Stimulated activated CD4-positive, alpha-beta T cell treated with anti-CD3 and anti-CD28 coated beads, Interleukin-4, amount 100 ng/mL, for 1 hour (primary cell): ENCODE measurements around the gene AHI1.

ENCODE experiments used
- DNase-seq: peaks from one replicate; pipeline ENCODE4 v3.0.0-alpha.2; 2020

Gene AHI1

DNA sequence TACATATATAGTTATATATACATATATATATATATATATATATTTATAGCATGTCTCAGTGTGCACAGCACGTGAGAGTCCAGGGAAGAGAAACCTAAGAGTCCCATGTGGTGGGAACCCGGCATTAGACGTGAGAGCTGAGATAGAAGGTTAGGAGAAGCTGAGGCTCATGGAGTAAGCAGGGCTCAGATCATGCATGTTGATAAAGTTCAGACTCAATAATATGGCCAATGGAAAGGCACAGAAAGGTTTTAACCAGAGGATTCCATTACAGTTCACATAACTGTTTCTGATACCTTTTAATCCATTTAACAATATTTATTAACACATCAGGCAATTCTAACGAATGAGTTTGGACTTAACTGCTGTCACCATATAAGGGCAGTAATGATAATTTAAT, 173.0 kb downstream of the AHI1 start:
- DNase-seq, result no peak

DNA sequence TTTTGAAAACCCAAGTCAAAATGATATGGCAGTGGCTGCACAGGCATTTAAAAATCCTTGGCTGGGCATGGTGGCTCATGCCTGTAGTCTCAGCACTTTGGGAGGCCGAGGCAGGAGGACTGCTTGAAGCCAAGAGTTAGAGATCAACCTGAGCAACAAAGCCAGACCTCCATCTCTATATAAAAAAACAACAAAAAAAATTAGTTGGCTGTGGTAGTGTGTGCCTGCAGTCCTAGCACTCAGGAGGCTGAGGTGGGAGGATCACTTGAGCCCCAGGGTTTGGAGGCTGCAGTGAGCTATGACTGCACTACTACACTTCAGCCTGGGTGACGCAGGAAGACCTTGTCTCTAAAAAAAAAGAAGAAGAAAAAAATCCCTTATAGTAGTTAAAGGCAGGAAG, 173.6 kb downstream of the AHI1 start:
- no peak for DNase-seq

DNA sequence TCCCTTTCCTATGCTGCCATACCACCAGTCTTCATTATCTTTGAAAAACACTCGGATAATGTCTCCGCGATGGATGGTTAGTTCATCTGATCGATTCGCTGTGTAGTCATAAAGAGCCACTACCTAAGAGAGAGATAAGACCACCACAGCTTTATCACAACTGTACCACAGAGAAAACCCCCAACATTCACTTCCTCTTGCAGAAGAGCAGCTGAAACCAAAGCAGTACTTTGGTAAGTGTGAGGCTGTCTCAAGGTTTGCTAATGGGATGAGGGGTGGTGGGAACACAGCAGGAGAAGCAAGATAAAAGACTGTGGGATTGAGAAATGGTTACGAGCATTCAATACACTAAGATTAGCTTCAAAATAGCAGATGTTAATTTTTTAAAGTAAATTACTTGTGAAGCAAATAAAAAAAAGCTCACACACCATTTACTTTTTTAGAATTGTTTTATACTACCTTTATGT, 174.3 kb downstream of the AHI1 start:
- DNase-seq, result no peak

DNA sequence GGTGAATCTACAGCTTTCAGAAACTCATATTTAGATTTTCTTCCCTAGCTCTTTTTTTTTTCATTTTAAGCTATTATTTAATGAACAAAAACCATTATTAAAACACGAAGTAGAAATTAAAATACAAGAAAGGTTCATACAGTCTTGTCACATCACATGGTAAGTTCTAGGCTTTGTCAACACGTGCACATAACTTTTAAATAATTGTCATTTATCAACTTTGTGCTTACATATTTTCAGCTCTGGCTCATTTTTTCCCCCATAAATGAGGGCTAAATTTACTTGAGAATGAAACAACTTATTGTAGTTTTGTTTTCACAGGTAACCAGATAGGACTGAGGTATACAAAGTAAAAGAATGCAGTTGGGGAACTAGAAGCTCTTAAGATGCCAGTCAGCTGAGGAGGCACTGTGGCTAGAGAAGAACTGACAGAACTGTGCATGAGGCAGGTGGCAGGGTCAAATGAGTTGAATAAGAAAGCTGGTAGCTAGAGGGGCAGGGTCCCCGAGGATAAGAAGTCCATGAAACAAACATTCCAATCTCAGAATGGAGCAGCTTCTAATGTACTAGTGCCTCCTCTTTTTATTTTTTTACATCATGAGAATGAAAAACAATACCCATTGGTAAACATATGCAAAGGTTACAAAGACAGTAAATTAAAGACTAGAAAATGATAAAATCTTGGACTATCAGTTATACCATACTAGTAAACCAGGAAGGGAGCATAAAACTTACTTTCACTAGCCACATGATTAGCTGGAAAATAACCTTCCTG, 174.9 kb downstream of the AHI1 start:
- DNase-seq, result no peak

DNA sequence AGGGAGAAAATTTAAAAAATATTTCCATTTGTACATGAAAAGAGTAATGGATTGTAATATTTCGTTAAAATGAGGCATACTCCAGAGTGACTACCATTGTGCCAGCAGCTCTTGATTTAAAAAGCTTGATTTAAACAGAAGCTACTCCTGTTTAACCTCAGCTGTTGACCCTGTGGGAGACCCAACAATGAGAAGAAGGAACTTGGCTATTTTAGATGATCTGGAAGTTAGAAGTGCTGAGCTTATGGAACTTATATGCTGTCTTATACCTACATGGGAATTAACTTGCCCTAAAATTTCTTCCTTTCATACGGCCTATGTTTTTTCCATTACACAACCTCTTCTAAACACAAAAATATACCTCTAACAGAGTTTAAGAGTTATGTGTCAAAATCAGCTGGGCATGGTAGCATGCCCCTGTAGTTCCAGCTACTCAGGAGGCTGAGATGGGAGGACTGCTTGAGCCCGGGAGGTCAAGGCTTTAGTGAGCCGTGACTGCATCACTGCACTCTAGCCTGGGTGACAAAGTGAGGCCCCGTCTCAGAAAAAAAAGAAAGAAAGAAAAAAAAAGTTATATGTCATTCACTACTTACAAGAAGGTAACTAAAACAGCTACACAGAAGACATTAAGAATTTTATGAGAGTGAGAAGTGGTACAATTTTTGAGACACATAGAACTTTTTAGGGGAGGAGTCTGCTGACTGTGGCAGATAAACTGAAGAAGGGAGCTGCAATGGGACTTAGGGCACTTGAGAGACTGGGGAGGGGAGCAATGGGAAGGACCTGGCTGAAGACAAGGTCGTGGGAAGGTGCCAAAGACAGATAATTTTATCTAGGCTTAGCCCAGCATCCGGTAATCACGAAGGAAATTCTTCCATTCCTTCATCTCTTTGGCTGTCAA, 176.6 kb downstream of the AHI1 start:
- DNase-seq, result no peak

DNA sequence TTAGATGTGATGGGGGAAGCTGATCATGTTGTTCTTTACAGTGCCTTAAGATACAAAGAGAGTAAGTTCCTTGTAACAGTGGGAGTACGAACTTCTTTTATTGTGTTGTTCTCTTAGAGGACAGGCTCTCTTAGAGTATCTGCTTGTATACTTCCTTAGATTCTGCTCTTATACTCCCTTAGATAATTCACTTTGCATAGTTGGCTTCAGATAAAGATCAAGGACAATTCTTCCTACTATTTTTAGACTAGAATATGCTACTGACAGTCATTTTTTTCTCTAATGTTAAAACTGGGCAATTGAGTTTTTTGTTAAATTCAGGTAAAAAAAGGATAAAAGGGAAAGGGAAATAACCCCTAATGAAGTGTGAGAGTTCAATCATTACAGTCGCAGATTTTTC, 177.7 kb downstream of the AHI1 start:
- DNase-seq, result no peak

DNA sequence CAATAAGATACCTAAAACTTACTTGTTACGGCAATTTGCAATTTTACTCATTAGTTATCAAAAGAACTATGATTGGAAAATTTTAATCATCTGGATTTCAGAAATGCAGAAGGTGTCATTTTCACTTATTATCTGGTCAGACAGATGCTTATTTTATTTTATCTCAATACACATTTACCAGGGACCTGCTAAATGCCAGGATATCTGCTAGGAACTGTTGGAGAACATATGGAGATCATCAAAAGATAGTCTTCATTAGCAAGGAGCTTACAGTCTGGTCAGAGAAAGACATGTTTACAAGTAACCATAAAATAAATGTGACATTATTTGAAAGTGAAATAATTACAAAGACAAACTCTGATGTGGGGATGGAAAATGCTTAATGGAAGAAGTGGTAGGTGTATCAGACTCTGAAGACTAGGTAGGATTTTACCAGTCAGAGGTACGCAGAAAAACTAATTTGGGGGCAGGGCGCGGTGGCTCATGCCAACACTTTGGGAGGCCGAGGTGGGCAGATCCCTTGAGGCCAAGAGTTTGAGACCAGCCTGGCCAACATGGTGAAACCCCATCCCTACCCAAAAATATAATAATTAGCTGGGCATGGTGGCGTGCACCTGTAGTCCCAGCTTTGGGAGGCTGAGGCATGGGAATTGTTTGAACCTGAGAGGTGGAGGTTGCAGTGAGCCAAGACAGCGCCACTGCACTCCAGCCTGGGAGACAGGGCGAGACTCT, 178.6 kb downstream of the AHI1 start:
- DNase-seq, result no peak

DNA sequence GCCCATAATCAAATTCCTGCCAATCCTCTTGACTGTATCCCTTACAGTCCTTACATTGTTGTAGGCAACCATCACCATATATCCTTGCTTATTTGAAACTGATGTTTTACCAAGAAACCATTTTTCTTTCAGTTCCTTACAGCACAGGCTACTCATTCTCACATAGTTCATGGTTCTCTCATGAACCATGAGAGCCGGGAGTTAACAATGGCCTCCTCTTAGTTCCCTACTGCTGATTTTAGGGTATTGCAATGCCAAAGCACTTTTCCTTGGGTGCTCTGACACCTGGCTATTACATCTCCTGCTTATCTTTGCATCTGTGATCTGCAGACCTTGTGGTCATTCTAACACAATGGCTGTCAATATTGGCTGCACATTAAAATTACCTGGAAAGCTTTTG, 183.0 kb downstream of the AHI1 start:
- DNase-seq, result no peak

DNA sequence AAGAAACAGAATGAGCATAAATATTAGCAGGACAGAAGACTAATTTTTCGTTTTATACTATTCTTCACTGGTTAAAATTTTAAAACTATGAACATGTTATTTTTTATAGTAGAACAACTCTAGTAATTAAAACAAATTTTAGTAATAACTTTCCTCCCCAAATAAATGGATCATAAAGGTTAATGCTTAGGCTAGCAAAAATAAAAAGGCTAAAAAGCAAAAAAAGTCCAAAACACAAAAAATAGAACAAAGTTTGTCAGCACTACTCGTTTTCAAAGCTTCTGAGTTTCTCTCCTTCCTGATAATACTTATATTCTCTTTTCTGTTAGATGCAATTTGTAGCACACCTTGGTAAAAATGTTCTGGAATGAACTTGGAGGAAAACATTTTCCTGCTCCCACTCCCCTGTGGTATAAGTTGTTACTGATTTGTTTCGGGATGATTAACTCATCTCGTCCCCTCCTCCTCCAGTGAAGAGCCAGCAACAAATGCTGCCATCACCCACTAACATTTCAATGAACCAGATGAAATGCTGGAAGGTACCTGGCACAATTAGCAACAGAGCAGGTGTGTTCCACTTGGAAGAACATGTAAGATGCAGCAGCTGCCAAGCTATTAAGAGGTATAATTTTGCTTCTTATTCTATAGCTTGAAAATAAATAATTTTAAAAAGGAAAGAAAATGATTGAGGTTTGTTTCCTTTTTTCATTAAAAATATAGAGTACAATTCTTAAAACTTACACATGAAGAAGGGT, 185.9 kb downstream of the AHI1 start:
- DNase-seq, result no peak

DNA sequence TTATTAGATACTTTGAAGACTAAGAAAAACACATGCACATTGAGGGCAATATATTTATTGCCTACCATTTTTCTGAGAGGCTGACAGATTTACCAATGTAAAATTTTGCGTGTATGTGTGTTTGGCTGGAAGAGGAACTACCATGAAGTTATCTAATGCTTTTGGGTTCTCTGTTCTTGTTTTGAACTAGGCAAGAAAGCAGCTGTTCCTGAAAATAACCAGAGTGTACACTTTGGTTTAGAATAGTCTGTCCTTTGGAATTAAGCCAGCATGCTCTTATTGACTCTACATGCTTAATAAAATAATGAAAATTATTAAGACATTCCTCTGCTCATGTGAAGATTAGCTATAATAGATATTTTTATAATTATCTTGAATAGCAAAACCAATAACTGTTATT, 187.2 kb downstream of the AHI1 start:
- DNase-seq, result no peak

DNA sequence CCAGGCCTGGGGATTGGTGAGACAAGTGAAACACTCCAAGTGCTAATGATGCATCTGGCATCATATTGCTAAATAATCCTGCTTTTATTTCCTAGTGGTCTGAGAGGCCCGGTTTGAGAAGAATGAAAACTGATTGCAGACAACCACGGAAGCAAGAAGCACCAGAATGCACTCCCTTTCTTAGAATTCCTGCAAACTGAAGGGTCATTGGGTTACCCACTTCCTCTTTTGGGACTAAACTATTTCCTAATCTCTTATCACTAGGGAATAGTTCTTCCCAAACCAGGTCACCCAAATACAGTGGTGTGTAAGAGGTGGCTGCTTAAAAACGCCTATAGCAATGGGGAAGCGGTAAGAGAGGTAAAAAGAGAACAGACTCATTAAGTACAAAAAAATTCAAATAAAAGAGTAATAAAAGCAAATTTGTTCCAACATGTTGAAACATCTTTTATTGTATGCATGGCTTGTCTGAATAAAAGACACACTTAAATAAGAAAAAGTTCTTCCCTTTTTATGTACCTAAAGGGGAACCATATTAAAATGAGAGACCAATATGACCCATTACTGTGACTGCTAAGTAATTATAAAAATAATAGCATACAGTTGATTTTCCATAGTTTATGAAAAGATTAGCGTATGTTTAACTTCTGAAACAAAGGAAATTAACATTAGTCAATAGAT, 190.7 kb downstream of the AHI1 start:
- no peak for DNase-seq

DNA sequence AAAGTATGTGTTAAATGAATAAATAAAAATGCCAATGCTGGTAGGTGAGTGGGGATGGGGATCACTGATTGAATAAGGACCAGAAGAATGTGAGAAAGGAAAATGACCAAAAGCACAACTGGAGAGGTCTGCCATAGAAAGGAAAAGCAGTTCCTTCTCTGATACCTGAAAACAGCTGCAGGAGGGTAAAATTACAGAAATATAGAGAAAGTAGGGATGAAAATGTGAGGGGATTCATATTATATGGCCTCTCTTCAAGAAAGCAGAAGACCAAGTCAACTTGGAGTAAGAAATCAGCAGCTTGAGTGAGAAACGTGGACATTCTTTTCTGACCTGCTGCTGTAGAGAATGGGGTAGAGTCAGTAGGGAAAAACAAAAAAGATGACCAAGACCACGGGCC, 191.4 kb downstream of the AHI1 start:
- DNase-seq, result no peak

DNA sequence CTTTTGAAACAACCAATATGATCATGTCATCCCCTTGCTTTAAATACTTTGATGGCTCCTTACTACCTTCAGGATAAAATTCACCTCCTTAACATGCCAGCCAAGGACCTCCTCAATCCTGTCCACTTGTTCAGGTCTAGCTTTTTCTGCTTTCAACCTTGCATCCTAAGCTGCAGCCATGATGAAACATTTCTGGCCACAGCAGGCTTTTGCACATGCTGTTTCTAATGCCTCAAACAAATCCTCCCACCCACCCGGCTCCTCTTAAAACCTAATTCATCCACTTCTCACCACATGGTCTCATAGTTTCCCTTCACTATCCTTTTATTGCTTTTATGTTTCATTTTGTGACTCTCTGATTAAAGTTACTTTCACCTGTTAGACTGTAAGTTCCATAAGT, 191.9 kb downstream of the AHI1 start:
- no peak for DNase-seq

DNA sequence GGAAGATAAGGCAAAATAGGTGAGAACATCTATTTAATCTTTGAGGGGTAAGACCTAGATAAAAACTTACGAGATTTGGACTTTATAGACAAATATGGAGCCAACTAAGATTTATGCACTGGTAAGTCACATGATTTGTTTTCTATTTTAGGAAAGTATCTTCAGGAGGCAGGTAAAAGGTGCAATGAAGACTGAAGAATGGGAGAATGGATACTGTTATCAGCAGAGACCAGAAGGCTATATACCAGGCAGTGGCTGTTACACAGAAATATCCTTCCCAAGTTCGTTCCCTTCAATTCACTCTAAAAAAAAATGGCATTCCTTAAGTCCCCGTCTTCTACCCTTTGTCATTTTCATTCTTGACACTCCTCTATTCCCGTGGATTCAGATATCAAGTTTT, 192.7 kb downstream of the AHI1 start:
- no peak for DNase-seq

DNA sequence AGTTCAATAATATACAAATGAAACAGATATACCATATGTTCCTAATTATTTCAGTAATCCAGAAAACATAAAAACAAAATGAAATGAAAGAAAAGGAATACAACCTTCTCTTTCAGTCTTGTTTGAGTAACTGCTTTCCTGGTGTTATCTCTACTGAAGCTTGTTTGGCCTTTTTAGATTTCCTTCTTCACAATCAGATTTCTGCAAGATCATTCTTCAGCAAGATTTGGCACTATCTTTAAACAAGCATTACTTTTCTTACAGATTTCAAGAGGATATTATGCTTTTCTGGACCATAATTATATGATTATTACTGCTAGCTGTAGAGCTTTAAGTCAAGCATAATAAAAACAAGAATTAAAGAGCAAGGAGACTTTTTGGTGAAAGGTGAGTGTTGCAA, 196.2 kb downstream of the AHI1 start:
- no peak for DNase-seq

DNA sequence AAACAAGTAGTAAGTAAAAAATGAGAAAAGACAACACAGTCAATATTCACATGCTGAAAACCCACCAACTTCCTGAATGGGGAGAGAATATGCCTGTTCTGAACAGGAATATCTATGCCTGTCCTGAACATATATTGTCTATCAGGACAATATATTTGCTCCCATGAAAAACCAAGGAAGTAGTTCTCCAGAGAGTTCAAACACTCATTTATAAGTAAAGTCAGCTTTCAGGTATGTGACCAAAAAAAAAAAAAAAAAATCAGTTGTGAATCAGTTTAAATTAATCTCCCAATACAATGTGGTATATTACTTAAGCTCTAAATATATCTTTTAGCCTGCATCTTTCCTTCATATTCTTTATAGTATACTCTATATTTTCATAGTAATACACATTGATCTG, 197.0 kb downstream of the AHI1 start:
- no peak for DNase-seq

DNA sequence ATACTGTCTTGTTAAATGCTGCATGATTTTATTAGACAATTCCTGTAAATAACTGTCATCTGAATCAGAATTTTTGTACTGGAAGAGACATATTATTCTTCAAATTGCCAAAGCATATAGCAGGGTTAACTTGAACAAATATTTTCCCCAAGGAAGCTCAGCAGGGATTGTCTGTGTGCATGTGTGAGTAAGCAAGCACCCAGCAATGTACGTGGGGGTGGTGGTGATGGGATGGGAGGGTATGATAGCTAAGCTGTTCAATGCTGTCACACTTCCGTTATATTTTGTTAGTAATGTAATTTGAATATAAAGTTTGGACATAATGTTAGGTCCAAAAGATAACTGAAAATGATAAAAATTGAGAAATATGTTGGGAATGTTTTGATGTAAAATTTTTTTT, 198.3 kb downstream of the AHI1 start:
- no peak for DNase-seq

DNA sequence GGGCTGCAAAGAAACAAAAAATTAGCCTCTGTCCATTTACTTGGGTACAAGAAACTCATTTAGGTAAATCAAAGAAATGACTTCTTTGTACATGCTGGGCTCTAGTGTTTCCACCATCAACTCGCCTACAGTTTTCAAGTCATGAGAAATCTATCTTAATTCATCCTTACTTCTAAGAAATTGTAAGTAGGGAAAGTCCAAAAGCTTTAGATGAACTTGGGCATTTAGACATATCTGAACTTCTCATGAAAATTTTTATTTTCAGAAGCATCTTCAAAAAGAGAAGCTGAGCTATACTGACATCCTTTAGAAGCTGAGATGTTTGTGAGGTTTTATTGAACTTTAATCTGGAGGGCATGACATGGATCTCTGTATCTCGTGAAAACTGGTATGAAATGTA, 199.1 kb downstream of the AHI1 start:
- DNase-seq, result no peak

DNA sequence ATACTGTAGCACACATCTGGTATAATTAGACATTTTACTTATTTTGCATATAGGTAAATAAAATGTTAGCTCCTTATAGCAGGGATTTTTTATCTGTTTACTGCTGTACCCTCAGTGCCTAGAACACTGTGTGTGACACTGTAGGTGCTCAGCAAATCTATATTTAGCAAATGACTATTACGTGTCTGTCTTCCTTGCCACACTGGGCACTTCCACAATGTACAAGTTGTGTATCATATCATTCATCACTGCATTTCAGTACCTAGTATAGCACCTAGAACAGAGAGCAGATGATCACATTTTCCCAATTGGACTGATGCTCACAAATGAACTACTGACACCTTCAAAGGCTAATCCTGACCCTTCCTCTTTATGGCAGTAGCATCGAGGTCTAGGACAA, 200.8 kb downstream of the AHI1 start:
- no peak for DNase-seq

DNA sequence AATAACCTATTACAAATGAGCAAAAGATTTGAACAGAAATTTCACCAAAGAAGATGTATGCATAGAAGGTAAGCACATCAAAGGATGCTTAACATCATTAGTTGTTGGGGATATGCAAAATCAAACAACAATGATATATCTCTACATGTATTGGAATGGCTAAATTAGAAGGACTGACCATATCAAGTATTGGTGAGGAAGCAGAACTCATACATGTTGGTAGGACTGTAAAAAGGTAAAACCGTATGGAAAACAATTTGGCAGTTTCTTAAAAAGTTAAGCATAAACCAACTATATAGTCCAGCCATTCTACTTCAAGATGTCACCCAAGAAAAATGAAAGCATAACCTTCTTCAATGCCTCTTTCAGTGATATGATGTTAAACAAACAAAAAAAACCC, 202.5 kb downstream of the AHI1 start:
- DNase-seq, result no peak

DNA sequence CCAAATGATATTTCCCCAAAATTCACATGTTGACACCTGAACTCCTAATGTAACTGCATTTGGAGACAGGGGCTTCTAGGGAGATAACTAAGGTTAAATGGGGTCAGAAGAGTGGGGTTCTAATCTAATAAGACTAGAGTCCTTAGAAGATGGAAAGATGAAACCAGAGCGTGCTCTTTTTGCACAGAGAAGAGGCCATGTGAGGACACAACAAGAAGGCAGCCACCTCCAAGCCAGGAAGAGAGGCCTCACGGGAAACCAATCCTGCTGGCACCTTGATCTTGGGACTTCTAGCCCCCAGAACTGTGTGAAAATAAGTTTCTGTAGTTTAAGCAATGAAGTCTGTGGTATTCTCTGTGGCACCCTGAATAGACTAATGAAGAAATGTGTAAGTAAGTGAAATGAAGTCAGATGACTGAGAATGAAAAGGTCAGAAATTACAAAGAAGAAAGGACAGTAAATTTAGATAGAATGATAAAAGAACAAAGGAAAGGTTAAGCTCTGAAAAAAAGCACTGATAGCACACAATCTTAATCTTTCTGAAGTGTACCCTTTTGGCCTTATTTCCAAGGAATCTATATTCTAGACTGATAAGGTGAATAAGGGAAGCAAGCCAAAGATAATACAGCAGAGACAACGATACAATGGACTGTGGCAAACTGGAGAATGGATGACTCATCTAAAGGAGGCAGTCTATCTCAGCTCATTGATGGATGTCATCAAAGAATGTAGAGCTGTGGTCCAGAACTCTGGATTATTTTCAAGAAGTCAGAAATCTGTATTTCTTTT, 206.1 kb downstream of the AHI1 start:
- DNase-seq, result no peak
